ENCODE results near the gene SMPD2.

SMPD2 gene

DNA sequence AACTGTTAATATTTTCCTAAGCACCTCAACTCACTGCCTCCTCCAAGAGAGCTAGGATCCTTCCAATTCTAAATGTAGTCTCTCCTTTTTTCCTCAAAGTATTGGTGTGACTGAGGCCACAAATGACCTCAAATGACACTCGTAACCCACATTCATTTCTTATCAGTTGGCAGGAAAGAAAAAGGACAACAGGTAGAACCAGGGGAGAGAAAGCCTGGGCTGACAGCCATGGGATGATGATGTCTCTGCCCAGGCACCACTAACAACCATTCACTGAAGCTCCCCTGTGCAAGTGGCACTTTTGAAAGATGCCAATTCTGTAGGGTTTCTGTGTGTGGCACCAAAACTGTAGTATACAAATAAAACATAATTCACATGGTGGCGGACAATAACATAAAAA is 35.1 kb downstream of the SMPD2 start:
- no peak for ATAC-seq
- no peak for TF ChIP-seq GLIS3 (CRISPR knock-in tag; IDR thresholded peaks at IDR 0.05)
- TF ChIP-seq, protein P1, sequence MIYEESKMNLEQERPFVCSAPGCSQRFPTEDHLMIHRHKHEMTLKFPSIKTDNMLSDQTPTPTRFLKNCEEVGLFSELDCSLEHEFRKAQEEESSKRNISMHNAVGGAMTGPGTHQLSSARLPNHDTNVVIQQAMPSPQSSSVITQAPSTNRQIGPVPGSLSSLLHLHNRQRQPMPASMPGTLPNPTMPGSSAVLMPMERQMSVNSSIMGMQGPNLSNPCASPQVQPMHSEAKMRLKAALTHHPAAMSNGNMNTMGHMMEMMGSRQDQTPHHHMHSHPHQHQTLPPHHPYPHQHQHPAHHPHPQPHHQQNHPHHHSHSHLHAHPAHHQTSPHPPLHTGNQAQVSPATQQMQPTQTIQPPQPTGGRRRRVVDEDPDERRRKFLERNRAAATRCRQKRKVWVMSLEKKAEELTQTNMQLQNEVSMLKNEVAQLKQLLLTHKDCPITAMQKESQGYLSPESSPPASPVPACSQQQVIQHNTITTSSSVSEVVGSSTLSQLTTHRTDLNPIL (CRISPR knock-in tag; IDR thresholded peaks at IDR 0.05; ENCODE audit: low read depth), result no peak
- TF ChIP-seq ZNF8 (CRISPR knock-in tag; IDR thresholded peaks at IDR 0.05), result no peak
- TF ChIP-seq, protein P2, sequence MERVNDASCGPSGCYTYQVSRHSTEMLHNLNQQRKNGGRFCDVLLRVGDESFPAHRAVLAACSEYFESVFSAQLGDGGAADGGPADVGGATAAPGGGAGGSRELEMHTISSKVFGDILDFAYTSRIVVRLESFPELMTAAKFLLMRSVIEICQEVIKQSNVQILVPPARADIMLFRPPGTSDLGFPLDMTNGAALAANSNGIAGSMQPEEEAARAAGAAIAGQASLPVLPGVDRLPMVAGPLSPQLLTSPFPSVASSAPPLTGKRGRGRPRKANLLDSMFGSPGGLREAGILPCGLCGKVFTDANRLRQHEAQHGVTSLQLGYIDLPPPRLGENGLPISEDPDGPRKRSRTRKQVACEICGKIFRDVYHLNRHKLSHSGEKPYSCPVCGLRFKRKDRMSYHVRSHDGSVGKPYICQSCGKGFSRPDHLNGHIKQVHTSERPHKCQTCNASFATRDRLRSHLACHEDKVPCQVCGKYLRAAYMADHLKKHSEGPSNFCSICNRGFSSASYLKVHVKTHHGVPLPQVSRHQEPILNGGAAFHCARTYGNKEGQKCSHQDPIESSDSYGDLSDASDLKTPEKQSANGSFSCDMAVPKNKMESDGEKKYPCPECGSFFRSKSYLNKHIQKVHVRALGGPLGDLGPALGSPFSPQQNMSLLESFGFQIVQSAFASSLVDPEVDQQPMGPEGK (CRISPR knock-in tag; IDR thresholded peaks at IDR 0.05; ENCODE audit: borderline replicate concordance), result no peak

DNA sequence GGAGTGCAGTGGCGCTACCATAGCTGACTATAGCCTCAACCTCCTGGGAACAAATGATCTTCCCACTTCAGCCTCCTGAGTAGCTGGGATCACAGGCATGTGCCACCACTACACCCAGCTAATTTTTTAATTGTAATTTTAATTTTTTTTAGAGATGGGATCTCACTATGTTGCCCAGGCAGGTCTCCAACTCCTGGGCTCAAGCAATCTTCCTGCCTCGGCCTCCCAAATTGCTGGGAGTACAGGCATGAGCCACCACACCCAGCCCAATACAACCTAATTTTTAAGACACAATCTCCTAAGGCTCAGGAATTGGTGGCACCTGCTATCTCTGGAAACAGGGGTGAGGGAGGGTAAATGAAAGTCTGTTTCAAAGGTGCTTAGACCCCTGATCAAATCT is 36.7 kb downstream of the SMPD2 start:
- TF ChIP-seq ZNF565 (CRISPR knock-in tag; conservative IDR thresholded peaks at IDR 0.05; ENCODE audit: low read depth) (no peak), ZNF8 (CRISPR knock-in tag; IDR thresholded peaks at IDR 0.05) (no peak), PPARA (CRISPR knock-in tag; IDR thresholded peaks at IDR 0.05; ENCODE audit: borderline replicate concordance) (no peak), TOX (CRISPR knock-in tag; IDR thresholded peaks at IDR 0.05; ENCODE audit: borderline replicate concordance) (no peak), GLIS3 (CRISPR knock-in tag; IDR thresholded peaks at IDR 0.05) (no peak), ZFP3 (CRISPR knock-in tag; IDR thresholded peaks at IDR 0.05) (no peak), SNAI2 (CRISPR knock-in tag; IDR thresholded peaks at IDR 0.05) (no peak), TCF4 (CRISPR knock-in tag; IDR thresholded peaks at IDR 0.05; ENCODE audit: borderline replicate concordance) (no peak), BACH2 (CRISPR knock-in tag; IDR thresholded peaks at IDR 0.05; ENCODE audit: borderline replicate concordance) (no peak), ARNTL (CRISPR knock-in tag; IDR thresholded peaks at IDR 0.05; ENCODE audit: borderline replicate concordance, low read depth) (no peak)
- TF ChIP-seq, protein P1 (CRISPR knock-in tag; IDR thresholded peaks at IDR 0.05; ENCODE audit: low read depth), result no peak
- TF ChIP-seq, protein P3, sequence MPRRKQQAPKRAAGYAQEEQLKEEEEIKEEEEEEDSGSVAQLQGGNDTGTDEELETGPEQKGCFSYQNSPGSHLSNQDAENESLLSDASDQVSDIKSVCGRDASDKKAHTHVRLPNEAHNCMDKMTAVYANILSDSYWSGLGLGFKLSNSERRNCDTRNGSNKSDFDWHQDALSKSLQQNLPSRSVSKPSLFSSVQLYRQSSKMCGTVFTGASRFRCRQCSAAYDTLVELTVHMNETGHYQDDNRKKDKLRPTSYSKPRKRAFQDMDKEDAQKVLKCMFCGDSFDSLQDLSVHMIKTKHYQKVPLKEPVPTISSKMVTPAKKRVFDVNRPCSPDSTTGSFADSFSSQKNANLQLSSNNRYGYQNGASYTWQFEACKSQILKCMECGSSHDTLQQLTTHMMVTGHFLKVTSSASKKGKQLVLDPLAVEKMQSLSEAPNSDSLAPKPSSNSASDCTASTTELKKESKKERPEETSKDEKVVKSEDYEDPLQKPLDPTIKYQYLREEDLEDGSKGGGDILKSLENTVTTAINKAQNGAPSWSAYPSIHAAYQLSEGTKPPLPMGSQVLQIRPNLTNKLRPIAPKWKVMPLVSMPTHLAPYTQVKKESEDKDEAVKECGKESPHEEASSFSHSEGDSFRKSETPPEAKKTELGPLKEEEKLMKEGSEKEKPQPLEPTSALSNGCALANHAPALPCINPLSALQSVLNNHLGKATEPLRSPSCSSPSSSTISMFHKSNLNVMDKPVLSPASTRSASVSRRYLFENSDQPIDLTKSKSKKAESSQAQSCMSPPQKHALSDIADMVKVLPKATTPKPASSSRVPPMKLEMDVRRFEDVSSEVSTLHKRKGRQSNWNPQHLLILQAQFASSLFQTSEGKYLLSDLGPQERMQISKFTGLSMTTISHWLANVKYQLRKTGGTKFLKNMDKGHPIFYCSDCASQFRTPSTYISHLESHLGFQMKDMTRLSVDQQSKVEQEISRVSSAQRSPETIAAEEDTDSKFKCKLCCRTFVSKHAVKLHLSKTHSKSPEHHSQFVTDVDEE (CRISPR knock-in tag; IDR thresholded peaks at IDR 0.05), result no peak
- TF ChIP-seq, protein P4, sequence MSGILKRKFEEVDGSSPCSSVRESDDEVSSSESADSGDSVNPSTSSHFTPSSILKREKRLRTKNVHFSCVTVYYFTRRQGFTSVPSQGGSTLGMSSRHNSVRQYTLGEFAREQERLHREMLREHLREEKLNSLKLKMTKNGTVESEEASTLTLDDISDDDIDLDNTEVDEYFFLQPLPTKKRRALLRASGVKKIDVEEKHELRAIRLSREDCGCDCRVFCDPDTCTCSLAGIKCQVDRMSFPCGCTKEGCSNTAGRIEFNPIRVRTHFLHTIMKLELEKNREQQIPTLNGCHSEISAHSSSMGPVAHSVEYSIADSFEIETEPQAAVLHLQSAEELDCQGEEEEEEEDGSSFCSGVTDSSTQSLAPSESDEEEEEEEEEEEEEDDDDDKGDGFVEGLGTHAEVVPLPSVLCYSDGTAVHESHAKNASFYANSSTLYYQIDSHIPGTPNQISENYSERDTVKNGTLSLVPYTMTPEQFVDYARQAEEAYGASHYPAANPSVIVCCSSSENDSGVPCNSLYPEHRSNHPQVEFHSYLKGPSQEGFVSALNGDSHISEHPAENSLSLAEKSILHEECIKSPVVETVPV (CRISPR knock-in tag; IDR thresholded peaks at IDR 0.05), result no peak
- no peak for ATAC-seq

DNA sequence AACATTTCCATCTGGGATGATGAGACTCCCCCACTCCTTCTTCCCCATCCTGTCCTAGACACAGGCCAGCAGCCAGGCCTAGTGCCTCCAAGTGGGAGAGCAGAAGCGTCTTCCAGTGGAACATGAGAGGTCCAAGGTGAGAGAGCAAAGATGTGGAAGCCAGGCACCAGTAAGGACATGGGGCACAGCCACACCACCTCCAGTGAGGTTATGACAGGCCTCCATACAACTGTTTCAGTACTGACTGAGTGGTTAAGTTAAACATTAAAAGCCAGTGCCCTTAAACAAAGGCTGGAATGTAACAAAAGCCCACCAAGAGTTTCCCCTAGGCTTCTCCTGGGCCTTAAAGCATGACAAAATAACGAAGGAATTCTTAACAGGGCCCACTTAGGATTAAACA is 37.2 kb downstream of the SMPD2 start:
- TF ChIP-seq SNAI2 (CRISPR knock-in tag; IDR thresholded peaks at IDR 0.05), result no peak
- TF ChIP-seq, protein P3 (CRISPR knock-in tag; IDR thresholded peaks at IDR 0.05), result no peak
- no peak for TF ChIP-seq RARB (CRISPR knock-in tag; IDR thresholded peaks at IDR 0.05)
- TF ChIP-seq, protein P1 (CRISPR knock-in tag; IDR thresholded peaks at IDR 0.05; ENCODE audit: low read depth), result no peak
- no peak for TF ChIP-seq GLIS3 (CRISPR knock-in tag; IDR thresholded peaks at IDR 0.05)
- TF ChIP-seq PPARA (CRISPR knock-in tag; IDR thresholded peaks at IDR 0.05; ENCODE audit: borderline replicate concordance), result no peak
- no peak for TF ChIP-seq ZFP30 (CRISPR knock-in tag; IDR thresholded peaks at IDR 0.05)
- TF ChIP-seq CSDC2 (CRISPR knock-in tag; IDR thresholded peaks at IDR 0.05), result no peak
- TF ChIP-seq ARNTL (CRISPR knock-in tag; IDR thresholded peaks at IDR 0.05; ENCODE audit: borderline replicate concordance, low read depth), result no peak
- no peak for TF ChIP-seq ZNF70 (CRISPR knock-in tag; IDR thresholded peaks at IDR 0.05)
- TF ChIP-seq ESRRG (CRISPR knock-in tag; IDR thresholded peaks at IDR 0.05), result no peak
- TF ChIP-seq ZFP3 (CRISPR knock-in tag; IDR thresholded peaks at IDR 0.05), result no peak
- TF ChIP-seq, protein P5, sequence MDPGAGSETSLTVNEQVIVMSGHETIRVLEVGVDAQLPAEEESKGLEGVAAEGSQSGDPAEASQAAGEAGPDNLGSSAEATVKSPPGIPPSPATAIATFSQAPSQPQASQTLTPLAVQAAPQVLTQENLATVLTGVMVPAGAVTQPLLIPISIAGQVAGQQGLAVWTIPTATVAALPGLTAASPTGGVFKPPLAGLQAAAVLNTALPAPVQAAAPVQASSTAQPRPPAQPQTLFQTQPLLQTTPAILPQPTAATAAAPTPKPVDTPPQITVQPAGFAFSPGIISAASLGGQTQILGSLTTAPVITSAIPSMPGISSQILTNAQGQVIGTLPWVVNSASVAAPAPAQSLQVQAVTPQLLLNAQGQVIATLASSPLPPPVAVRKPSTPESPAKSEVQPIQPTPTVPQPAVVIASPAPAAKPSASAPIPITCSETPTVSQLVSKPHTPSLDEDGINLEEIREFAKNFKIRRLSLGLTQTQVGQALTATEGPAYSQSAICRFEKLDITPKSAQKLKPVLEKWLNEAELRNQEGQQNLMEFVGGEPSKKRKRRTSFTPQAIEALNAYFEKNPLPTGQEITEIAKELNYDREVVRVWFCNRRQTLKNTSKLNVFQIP (CRISPR knock-in tag; IDR thresholded peaks at IDR 0.05; ENCODE audit: borderline replicate concordance, low read depth), result no peak
- no peak for TF ChIP-seq TOX (CRISPR knock-in tag; IDR thresholded peaks at IDR 0.05; ENCODE audit: borderline replicate concordance)
- TF ChIP-seq ZNF565 (CRISPR knock-in tag; conservative IDR thresholded peaks at IDR 0.05; ENCODE audit: low read depth), result no peak
- ATAC-seq, result no peak
